Mesothelial cell of epicardium (in vitro differentiated cells): Measurements from ENCODE around the gene ARHGAP40. TPM values are rescaled to one million over a fixed set of nuclear protein-coding genes. Genes with fewer than 3 reads are reported as not detected.

Experiments
- DNase-seq, 2 experiments: peaks; one replicate each; pipeline ENCODE4 v3.0.0; 2021; ENCODE audit warnings: low spot score in 2 of 2; ENCODE audit not compliant: unreplicated experiment in 2 of 2
- H3K27ac Mint-ChIP-seq: 2 replicates; pipeline ENCODE4 v1.8.0; 2021; ENCODE audit warnings: mixed read lengths
- H3K27me3 Mint-ChIP-seq: 2 replicates; pipeline ENCODE4 v1.8.0; 2021; ENCODE audit warnings: low read depth, mixed read lengths
- H3K36me3 Mint-ChIP-seq: 2 replicates; pipeline ENCODE4 v1.8.0; 2021; ENCODE audit warnings: mixed read lengths
- H3K4me1 Mint-ChIP-seq: 2 replicates; pipeline ENCODE4 v1.8.0; 2021; ENCODE audit warnings: mixed read lengths
- H3K4me3 Mint-ChIP-seq: 2 replicates; pipeline ENCODE4 v1.8.0; 2021; ENCODE audit warnings: mild to moderate bottlenecking, moderate library complexity, mixed read lengths
- H3K9me3 Mint-ChIP-seq: 2 replicates; pipeline ENCODE4 v1.8.0; 2021; ENCODE audit warnings: mixed read lengths
- total RNA-seq: library from RNA; stranded (reverse); gene quantifications from 3 replicates; pipeline ENCODE4 v1.2.1, GENCODE V29; 2021
- TF ChIP-seq, protein P1 (sequence below): fragments of 200-600 bp; sonication (generic); IDR thresholded peaks from one replicate; pipeline ENCODE4 v1.5.0; 2021; ENCODE audit warnings: antibody characterized with exemption; ENCODE audit not compliant: unreplicated experiment

The ARHGAP40 gene
- total RNA-seq, 1 donor from 2014 or later, result 0.45 TPM

GRCh38 chr20:38599410-38599882, 2.2 kb upstream of the ARHGAP40 start:
- H3K27ac Mint-ChIP-seq, result no peak overlapping the region
- TF ChIP-seq, protein P1, sequence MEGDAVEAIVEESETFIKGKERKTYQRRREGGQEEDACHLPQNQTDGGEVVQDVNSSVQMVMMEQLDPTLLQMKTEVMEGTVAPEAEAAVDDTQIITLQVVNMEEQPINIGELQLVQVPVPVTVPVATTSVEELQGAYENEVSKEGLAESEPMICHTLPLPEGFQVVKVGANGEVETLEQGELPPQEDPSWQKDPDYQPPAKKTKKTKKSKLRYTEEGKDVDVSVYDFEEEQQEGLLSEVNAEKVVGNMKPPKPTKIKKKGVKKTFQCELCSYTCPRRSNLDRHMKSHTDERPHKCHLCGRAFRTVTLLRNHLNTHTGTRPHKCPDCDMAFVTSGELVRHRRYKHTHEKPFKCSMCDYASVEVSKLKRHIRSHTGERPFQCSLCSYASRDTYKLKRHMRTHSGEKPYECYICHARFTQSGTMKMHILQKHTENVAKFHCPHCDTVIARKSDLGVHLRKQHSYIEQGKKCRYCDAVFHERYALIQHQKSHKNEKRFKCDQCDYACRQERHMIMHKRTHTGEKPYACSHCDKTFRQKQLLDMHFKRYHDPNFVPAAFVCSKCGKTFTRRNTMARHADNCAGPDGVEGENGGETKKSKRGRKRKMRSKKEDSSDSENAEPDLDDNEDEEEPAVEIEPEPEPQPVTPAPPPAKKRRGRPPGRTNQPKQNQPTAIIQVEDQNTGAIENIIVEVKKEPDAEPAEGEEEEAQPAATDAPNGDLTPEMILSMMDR, result no peak
- no peaks in the 10 kb centered on the region for H3K36me3 Mint-ChIP-seq
- peaks cover 21% of the 10 kb centered on the region for H3K4me1 Mint-ChIP-seq
- H3K27me3 Mint-ChIP-seq, result peaks cover 36% of the 10 kb centered on the region
- peak in 1 of 2 experiments; percentile 49 for DNase-seq
- H3K9me3 Mint-ChIP-seq, result no peaks in the 10 kb centered on the region
- no peak overlapping the region for H3K4me3 Mint-ChIP-seq

DNA sequence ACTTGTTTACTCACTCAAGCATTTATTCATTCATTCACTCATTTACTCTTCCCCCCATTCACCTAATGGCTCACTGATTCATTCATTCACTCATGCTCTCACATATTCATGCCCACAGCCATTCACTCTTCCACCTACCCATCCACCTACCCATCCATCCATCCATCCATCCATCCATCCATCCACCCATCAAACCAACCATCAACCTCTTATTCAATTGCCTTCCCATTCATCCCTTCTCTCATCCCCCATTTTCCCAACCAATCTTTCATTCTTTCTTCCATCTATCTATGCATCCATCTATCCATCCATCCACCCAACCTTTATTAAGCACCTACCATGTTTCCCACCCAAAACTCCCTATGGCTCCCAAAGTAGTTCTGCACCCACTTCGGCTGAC, 1.6 kb upstream of the ARHGAP40 start:
- Mint-ChIP-seq H3K9me3 (no peaks in the 10 kb centered on the region), H3K4me1 (peaks cover 21% of the 10 kb centered on the region), H3K4me3 (no peak overlapping the region), H3K27me3 (peaks cover 38% of the 10 kb centered on the region), H3K27ac (no peak overlapping the region), H3K36me3 (no peaks in the 10 kb centered on the region)
- TF ChIP-seq, protein P1, result no peak
- no peak for DNase-seq

- DNase-seq, result no peak
Measured at GRCh38 chr20:38602185-38602581, 574 bp downstream of the ARHGAP40 start.

GRCh38 chr20:38603286-38603685, 1.7 kb downstream of the ARHGAP40 start:
- no peak overlapping the region for H3K4me3 Mint-ChIP-seq
- peaks cover 40% of the 10 kb centered on the region for H3K27me3 Mint-ChIP-seq

More at GRCh38 chr20:38602185-38602581, 574 bp downstream of the ARHGAP40 start:
- H3K4me3 Mint-ChIP-seq, result no peak overlapping the region
- peaks cover 21% of the 10 kb centered on the region for H3K4me1 Mint-ChIP-seq
- H3K36me3 Mint-ChIP-seq, result no peaks in the 10 kb centered on the region
- peaks cover 40% of the 10 kb centered on the region for H3K27me3 Mint-ChIP-seq
- no peak overlapping the region for H3K27ac Mint-ChIP-seq
- no peaks in the 10 kb centered on the region for H3K9me3 Mint-ChIP-seq
- TF ChIP-seq, protein P1, result no peak

GRCh38 chr20:38604873-38605303, 3.3 kb downstream of the ARHGAP40 start:
- H3K27ac Mint-ChIP-seq, result no peak overlapping the region
- no peak for DNase-seq
- TF ChIP-seq, protein P1, result no peak
- H3K4me1 Mint-ChIP-seq, result peaks cover 15% of the 10 kb centered on the region
- H3K27me3 Mint-ChIP-seq, result peaks cover 40% of the 10 kb centered on the region
- H3K9me3 Mint-ChIP-seq, result no peaks in the 10 kb centered on the region
- H3K36me3 Mint-ChIP-seq, result no peaks in the 10 kb centered on the region
- no peak overlapping the region for H3K4me3 Mint-ChIP-seq

More at GRCh38 chr20:38603286-38603685, 1.7 kb downstream of the ARHGAP40 start:
- TF ChIP-seq, protein P1, result no peak
- DNase-seq, result no peak
- H3K36me3 Mint-ChIP-seq, result no peaks in the 10 kb centered on the region
- no peaks in the 10 kb centered on the region for H3K9me3 Mint-ChIP-seq
- no peak overlapping the region for H3K27ac Mint-ChIP-seq
- H3K4me1 Mint-ChIP-seq, result peaks cover 21% of the 10 kb centered on the region

GRCh38 chr20:38607351-38607750, 5.7 kb downstream of the ARHGAP40 start:
- no peak overlapping the region for H3K4me3 Mint-ChIP-seq
- TF ChIP-seq, protein P1, result no peak
- H3K4me1 Mint-ChIP-seq, result no peaks in the 10 kb centered on the region
- H3K27me3 Mint-ChIP-seq, result peaks cover 20% of the 10 kb centered on the region
- no peaks in the 10 kb centered on the region for H3K36me3 Mint-ChIP-seq
- no peak for DNase-seq
- no peak overlapping the region for H3K27ac Mint-ChIP-seq
- H3K9me3 Mint-ChIP-seq, result no peaks in the 10 kb centered on the region
